Adipose tissue (tissue), 3 donors: ENCODE data around the gene MATR3. TPM values are rescaled to one million over a fixed set of nuclear protein-coding genes. Genes with fewer than 3 reads are reported as not detected.
"Not testable (repeated sequence)": the region's sequence is repeated elsewhere in the genome, so short reads cannot be mapped to it uniquely, and the experiment has no call there.

Source experiments
- H3K27ac ChIP-seq: one replicate; pipeline ENCODE4 v1.5.1; 2013; ENCODE audit warnings: low read depth, low read length
- WGBS, 3 donors: extraction: QIAGEN DNeasy Blood & Tissue Kit; methylation state at CpG; one replicate each; pipeline ENCODE4 v1.1.7; 2013; 5-methylcytosine and 5-hydroxymethylcytosine counted together
- polyA plus RNA-seq, 3 donors: library from polyadenylated mRNA; stranded (reverse); fragments of 200-250 nt; gene quantifications; one replicate each; pipeline ENCODE4 v1.2.3, GENCODE V29; 2013
- donor health status: healthy with polysubstance abuse.
- donor health status: Bipolar disorder and iron deficiency.
- donor health status: healthy.

MATR3 gene
- polyA plus RNA-seq, 3 donors = 56.7 to 114 (median 101) TPM

DNA sequence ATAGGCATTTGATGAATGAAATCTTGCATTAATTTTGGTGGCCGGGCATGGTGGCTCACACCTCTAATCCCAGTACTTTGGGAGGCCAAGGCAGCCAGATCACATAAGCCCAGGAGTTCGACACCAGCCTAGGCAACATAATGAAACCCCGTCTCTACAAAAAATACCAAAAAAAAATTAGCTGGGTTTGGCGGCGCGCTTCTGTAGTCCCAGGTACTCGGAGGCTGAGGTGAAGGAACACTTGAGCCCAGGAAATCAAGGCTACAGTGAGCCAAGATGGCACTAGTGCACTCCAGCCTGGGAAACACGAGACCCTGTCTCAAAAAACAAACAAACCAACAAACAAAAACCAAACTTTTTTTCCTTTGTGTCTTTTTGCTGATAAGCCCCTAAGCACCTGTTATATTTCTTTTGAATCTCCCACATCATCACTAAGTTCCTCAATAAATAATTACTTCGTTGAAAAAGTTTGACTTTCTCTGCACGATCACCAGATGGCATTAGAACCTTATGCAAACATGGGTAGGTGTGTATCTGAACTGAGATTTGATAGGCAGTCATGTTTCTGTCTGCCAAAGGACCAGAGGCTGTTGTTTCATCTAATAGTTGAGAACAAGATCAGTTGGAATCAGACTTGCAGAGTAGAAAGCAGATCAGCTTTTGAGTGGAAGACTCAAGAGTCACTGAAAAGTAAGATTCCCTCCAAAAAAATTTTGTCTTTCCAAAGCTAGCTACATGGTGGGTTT, 5.5 kb upstream of the MATR3 start:
- WGBS, 3 donors = 62 to 78% (median 73%) methylated on average over 10 of the region's 10 CpGs
- no peak overlapping the region for H3K27ac ChIP-seq

DNA sequence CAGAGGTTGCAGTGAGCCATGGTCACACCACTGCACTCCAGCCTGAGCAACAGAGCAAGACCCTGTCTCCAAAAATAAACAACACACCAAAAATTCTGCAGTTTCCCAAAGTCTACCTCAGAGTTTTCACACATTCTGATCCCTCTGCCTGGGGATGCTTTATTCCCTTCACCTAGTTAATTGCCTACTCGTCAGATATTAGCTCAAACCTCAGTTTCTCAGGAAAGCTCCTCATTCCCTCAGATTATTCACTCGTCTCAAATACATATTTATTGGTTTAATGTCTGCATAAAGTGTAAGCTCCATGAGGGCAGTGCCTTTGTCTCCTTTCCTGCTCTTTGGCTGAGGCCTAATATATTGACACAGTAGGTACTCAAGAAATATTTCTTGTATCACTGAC, 2.5 kb upstream of the MATR3 start:
- no peak overlapping the region for H3K27ac ChIP-seq
- 93 to 97% (median 95%) methylated on average over 2 of the region's 2 CpGs for WGBS, 3 donors

DNA sequence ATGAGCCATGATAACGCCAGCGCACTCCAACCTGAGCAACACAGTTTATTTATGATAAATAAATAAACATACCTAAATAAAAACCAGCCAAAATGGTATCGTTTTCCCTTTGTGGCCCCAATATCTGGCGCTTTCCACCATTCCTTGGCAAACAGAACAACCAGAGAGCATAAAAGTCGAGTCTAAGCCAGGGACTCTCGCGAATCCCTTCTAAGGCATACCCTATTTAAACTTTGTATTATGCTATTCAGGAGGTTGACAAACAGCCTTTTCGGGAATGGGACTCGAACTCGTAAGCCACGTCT, 386 bp upstream of the MATR3 start:
- H3K27ac ChIP-seq = peak overlapping the region; percentile 43
- WGBS, 3 donors = 23 to 25% (median 23%) methylated on average over 11 of the region's 11 CpGs

DNA sequence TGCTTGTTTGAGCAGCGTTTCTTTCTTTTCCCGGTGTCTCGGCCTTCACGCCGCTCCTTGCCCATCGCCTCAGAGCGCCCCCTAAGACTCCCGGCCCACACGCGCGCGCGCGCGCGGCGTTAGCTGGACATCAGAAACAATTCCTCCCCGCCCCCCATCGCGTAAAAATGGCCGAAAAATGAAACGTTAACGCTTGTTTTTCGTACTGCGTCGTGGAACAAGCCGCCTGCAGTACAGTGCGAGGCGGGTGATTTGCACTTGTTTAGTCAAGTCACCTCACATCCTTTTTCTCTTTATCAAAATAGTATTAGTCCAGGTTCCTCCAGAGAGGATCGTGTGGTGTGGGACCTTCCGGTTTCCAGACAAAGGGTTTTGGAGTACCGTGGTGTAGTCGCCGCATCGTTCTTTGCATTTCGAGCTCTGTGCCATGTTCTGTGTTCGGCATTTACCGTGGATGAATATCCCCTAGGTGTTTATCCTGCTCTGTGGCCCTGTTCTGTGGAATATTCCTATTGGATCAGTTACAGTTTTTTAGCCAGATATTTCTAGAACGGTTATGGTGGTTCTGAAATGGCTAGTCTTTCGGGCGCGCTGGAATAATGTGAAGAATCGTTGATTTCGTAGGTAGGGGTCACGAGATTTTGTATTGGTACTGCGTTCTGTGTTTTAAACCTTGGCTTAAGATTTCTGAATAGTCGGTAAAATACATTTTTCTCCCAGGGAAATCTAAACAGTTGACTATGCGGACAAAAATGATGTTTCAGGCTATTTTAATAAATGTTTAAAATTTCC, 1.0 kb downstream of the MATR3 start:
- WGBS, 3 donors = 0 to 1% (median 0%) methylated on average over 48 of the region's 48 CpGs

DNA sequence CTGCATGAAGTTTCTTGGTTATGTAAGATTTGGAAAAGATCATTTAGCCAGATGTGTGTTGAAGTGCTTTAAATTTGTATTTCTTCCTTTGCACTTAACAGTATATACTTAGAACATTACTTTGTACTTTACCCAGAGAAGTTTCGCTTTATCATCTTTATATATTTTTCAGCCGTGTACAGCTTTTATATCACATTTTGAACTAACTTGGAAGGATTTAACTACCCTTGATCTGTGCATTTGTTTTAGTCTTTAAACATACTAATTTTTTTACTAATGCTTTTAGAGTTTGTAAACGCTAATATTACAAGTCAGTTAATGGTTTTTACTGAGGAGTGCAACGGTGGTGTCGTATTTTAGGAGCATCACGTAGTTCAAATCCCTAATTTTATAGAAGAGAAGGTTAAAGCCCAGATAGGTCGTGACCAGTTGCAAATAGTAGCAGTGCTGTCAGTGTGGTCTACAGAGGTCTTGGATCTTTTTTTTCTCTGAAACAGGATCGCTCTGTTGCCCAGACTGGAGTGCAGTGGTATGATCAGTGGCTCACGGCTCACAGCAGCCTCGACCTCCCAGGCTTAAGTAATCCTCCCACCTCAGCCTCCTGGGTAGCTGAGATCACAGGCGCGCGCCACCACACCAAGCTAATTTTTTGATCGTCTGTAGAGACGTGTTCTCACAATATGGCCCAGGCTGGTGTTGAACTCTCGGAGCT, 2.0 kb downstream of the MATR3 start:
- WGBS, 3 donors = 28 to 36% (median 33%) methylated on average over 16 of the region's 16 CpGs
- H3K27ac ChIP-seq = no peak overlapping the region

More for the DNA sequence above, 1.0 kb downstream of the MATR3 start:
- peak overlapping the region; percentile 94 for H3K27ac ChIP-seq

DNA sequence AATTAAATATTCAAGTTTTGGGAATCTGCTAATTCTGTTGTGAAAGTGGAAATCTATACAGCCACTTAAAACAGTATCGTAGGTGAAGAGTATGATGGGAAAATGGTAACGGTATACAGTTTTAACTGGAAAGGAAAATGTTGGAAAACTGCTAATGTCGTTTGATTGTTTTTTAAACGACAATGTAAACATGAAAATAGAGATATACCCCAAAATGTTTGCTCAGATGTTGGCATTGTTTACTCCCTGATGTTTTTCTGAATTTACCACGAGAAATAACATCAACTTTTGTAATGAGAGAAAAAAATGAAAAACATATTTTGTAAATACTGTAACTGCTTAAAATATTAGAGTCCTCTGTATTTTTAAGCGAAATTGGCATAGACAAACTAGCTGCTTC, 2.7 kb downstream of the MATR3 start:
- no peak overlapping the region for H3K27ac ChIP-seq
- WGBS, 3 donors = 36 to 65% (median 60%) methylated on average over 6 of the region's 6 CpGs

DNA sequence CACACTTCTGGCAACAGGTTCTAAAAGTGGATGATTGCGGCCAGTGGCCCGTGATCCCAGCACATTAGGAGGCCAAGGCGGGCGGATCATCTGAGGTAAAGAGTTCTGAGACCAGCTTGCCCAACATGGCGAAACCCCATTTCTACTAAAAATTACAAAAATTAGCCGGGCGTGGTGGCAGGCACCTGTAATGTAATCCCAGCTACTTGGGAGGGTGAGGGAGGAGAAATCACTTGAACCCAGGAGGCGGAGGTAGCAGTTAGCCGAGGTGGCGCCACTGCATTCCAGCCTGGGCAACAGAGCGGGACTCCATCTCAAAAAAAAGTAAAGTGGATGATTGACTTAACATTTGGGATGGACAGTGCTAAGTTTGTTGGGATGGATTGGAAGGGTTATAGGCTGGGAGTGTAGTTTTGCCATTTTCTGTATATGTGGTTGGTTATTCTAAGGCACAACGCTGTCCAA, 3.4 kb downstream of the MATR3 start:
- H3K27ac ChIP-seq = no peak overlapping the region
- WGBS, 3 donors = 68 to 81% (median 79%) methylated on average over 12 of the region's 12 CpGs

DNA sequence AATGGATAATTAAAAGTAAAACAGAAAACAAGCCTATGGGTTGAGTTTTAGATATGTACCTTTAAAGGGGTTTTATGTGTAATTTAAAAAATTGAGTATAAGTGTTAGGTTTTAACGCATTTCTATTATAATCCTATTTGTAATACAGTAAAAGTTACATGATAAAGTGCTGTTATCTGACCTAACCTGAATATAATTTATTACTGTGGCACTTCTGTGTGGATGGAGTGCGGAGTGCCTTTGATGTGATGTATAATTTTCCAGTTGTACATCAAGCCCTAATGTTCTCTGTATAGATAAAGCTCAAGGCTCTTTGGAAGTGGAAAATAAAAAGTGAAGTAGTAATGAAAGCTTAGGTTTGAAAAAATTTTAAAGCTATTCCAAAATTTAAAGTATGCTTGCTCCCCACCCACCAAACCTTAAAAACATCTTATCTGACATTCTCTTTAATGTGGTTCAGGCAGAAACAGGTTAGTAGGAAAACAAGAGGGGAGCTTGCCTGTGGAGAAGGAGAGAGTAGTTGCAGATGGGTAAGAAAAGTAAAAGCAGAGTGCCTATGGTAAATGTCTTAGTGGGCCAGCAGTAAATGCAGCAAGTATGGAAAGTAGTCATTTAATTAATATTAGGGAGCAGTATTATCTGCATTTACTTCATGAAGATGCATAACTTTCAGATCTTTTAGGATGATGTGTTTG, 4.0 kb downstream of the MATR3 start:
- WGBS, 3 donors = 29 to 76% (median 70%) methylated on average over 2 of the region's 2 CpGs
- H3K27ac ChIP-seq = no peak overlapping the region

DNA sequence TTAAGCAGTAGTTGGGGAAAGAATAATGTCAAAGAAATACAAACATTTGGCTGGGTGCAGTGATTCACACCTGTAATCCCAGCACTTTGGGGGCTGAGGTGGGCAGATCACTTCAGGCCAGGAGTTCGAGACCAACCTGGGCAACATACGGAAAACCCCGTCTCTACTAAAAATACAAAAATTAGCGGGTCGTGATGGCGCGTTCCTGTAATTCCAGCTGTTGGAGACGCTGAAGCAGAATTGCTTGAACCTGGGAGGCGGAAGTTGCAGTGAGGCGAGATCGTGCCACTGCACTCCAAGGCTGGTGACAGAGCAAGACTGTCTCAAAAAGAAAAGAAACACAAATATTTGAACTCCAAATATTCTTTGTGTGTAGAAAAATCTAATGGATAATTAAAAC, 4.7 kb downstream of the MATR3 start:
- H3K27ac ChIP-seq = no peak overlapping the region
- 28 to 59% (median 59%) methylated on average over 11 of the region's 11 CpGs for WGBS, 3 donors

DNA sequence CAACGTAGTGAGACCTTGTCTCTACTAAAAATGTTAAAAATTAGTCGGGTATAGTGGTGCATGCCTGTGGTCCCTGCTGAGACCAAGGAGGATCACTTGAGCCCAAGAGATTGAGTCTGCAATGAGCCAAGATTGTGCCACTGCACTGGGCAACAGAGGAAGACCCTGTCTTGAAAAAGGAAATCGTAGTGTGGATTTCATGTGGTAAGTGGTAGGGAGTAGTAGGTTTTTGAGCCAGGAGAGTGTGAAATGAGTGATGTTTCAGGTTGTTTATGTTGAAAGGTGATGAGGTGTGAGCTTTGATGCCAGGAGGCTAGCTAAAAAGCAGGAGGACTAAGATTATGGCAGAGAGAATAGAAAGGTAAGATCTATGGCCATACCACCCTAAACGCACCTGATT, 5.9 kb downstream of the MATR3 start:
- no peak overlapping the region for H3K27ac ChIP-seq
- 49 to 52% (median 50%) methylated on average over 4 of the region's 4 CpGs for WGBS, 3 donors

DNA sequence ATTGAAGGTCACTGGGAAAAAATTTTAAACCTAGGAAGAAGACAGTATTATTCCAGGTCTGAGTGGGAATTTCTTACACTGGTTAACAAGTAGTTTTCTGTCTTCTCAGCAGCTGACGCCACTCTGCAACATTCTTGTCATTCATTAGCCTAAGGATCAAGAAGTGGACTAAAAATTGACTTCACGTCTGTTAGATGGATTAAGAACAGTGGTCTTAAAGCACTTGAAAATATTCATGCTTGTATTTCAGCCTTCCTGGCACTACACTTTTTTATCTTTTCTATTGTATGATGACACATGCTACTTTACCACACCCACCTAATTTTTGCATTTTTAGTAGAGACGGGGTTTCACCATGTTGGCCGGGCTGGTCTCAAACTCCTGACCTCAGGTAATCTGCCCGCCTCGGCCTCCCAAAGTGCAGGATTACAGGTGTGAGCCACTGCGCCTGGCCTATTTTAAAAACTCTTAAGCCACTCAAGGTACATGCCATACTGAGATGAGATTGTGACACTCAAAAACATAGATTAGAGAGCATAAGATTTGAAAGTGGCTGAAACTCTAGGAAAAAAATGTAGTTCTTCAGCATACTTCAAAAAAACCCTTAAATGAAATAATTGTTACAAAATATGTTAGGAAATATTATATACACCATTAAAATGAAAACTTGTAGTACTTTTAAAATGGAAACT, 8.4 kb downstream of the MATR3 start:
- 49 to 78% (median 72%) methylated on average over 7 of the region's 7 CpGs for whole genome bisulfite sequencing, 3 donors
- no peak overlapping the region for H3K27ac ChIP-seq

DNA sequence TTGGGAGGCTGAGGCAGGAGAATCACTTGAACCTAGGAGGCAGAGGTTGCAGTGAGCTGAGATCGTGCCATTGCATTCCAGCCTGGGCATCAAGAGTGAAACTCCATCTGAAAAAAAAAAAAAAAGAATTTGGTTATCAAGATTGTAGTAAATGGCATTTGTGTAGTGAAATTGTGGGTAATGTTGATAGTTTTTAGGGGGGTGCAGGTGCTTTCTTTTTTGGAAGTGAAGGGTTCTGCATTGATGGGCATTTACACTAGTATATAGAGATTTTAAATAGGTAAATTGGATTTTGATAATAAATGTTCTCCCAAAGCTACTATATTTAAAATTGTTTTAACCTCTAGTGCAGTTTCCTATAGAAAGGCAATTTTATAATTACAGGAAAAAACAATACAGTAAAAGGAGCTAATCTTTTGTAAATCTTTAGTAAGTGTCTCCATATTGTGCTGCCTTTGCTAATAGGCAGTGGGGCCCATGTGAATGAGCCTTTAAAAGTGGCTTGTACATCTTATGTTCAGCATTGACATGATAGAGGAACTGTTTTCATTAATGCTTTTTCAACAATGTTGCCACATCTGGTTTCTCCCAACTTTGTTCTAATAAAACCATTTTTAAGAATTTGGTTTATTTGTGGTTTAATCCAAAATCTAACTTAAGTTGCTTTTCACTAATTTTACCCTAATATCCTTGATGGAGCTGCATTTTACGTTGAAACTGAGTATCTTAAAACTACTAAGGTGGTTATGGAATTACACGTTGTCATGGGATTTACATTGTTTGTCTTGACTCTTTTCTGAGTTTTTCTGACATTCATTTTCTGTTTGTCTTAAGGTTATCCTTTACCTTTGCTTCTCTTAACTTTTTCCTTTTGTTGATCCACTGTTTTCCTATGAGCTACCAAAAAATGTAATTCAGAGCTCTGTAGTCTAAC, 11.1 kb downstream of the MATR3 start:
- WGBS, 3 donors = 29 to 59% (median 54%) methylated on average over 3 of the region's 3 CpGs
- no peak overlapping the region for H3K27ac ChIP-seq

DNA sequence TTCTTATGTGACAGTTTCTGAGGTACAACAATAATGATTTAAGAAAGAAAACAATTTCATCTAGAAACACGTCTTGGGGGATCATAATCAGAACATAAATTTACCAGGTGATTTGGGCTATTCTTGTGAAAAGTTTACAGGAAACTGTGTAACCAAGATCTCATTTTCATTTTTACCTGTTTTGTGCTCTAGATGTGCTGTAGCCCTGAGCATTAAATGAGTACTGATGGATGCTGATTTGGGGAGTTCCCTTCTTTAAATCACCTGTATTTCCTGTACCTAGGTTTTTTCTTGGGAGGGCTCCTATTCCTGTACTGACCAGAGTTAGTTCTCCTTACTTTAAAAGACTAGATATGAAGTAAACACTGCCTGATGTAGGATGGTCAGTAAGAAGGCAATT, 12.7 kb downstream of the MATR3 start:
- 29 to 36% (median 35%) methylated on average over 1 of the region's 1 CpG for WGBS, 3 donors
- H3K27ac ChIP-seq = no peak overlapping the region

DNA sequence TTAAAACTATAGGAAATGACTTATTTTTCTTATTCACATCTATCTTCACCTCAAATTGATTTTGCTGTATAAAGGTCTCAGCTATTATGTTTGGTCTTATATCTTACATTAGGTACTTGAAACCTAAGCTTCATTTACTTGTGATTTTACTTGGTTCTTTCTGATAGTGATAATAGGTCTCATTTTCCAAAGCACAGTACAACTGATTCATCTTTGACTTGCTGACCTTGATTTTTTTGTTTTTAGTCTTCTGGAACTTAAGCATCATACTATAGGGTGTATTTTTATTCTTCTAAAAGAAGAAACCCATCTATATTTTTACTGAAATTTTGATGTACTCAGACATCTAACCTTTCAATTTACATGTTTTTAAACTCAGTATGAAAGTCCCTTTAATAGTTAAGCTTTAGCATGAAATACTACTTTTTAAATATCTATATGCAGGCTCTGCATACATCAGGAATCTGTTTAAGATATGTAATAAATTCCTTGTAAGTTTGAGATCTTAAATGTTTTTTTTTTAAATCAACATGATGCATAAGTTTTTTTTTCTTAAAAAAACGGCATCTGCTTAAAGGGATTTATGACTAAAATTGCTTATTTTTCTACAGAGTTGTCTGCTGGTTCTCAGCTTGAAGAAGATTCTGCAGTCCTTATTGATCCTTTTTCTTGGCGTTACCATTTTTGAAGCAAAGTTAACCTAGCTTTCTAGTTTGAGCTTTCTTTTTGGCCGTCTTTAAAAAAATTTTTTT, 13.3 kb downstream of the MATR3 start:
- whole genome bisulfite sequencing, 3 donors = 59 to 76% (median 61%) methylated on average over 3 of the region's 3 CpGs
- no peak overlapping the region for H3K27ac ChIP-seq

DNA sequence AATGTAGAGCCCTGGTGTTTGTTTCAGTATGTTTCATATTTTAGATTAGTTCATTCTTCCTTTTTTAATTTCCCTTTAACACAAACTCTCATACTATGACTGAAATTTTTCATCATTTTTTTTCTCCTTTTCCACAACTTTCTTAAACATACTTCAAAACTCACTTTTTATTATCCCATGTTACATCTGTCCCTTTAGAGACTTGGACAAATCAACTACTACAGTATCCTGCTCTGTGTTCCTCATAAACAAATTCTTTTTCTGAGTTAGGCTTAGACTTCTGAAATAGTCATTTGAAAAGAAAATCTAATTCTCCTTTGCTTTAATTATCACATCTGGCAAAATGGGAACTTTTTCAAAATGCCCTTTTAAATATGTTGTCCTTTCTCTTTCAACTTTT, 15.3 kb downstream of the MATR3 start:
- H3K27ac ChIP-seq = no peak overlapping the region

DNA sequence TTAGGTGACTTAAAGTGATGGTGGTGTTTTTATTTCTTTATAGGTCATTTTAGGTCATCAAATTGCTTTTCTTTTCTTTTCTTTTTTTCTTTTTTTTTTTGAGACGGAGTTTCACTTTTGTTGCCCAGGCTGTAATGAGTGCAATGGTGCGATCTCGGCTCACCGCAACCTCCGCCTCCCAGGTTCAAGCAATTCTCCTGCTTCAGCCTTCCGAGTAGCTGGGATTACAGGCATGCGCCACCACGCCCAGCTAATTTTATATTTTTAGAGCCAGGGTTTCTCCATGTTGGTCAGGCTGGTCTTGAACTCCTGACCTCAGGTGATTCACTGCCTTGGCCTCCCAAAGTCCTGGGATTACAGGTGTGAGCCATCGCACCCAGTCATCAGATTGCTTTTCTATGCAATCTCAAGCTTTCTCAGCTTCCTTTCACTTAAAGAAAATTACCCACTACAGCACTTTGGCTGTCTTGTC, 17.2 kb downstream of the MATR3 start:
- 91 to 92% (median 92%) methylated on average over 9 of the region's 9 CpGs for WGBS, 3 donors
- not testable (repeated sequence) for H3K27ac ChIP-seq
